HG03039 (cell line): ENCODE results near the gene TUG1.

Experiments
- ATAC-seq: cut with Tn5 transposase; IDR thresholded peaks from one replicate; pipeline ENCODE4 v1.9.1; 2021; ENCODE audit warnings: mild to moderate bottlenecking, moderate library complexity; ENCODE audit not compliant: unreplicated experiment

TUG1 gene

GRCh38 chr22:30996462-30996861 is 27.4 kb downstream of the TUG1 start:
- ATAC-seq: no peak

GRCh38 chr22:30998329-30998728 is 29.3 kb downstream of the TUG1 start:
- ATAC-seq: no peak

DNA sequence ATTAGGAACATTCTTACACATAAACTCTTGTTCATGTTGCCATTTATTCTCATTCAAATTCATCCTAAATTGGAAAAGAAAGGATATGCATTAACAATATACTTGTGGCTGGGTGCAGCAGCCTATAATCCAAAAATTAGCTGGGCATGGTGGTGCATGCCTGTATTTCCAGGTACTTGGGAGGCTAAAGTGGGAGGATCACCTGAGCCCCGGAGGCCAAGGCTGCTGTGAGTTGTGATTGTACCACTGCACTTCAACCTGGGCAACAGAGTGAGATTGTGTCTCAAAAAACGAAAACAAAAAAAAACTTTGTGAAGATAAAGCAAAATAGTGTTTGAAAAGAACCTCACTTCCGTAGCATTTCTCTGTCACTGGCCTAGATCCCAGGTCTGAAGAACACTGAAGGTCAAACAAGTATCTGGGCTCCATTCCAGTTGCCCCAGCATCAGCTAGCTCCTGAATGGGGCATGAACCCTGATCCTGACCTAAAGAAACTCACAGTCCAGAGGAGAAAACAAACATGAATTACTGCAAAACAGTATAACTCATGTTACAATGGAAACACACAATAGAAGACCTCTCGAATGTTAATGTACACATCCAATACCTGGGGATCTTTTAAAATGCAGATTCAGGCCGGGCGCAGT is 32.2 kb downstream of the TUG1 start:
- ATAC-seq: no peak

DNA sequence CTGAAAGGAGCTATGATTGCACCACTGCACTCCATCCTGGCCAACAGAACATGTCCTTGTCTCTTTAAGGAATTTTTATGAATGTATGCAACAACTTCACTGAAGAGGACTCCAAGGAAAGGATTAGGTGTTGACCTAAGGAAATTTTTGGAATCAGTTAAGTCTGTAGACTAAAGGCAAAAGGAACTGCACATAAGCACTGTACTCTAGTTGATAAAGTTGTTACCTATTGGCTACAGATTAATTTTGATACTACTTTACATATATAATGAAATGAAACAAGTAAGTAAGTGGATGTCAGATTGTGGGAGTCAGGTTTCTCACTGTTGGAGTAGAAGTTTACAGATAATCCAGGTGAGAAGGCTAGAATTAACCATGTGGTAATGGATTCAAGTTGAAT is 36.5 kb downstream of the TUG1 start:
- ATAC-seq: no peak

GRCh38 chr22:31019191-31019930 is 50.3 kb downstream of the TUG1 start:
- no peak for ATAC-seq

GRCh38 chr22:31020334-31020733 is 51.3 kb downstream of the TUG1 start:
- ATAC-seq: no peak

DNA sequence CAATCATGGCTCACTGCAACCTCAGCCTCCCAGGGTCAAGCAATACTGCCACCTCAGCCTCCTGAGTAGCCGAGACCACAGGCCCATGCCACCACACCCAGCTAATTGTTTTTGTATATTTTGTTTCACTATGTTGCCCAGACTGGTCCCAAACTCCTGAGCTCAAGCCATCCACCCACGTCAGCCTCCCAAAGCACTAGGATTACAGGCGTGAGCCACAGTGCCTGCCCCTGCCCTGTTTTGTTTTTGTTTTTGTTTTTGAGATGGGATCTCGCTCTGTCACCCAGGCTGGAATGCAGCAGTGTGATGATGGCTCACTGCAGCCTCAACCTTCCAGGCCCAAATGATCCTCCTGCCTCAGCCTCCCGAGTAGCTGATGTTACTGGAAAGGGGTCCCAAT is 53.5 kb downstream of the TUG1 start:
- no peak for ATAC-seq
